Prostate gland (tissue), 2 donors: ENCODE results near the gene FEZF1.
"Not testable (repeated sequence)": the region's sequence is repeated elsewhere in the genome, so short reads cannot be mapped to it uniquely, and the experiment has no call there.

Experiments
- POLR2AphosphoS5 ChIP-seq: sonication (generic); formaldehyde crosslinking; IDR thresholded peaks from one replicate; pipeline ENCODE4 v1.6.1; 2017; ENCODE audit warnings: antibody characterized with exemption
- TF ChIP-seq, protein P1 (sequence below), 4 experiments: fragments of 200-600 bp in 2 of 4; fragments of 450-650 bp in 2 of 4; sonication (generic) in 2 of 4; IDR thresholded peaks; 1 replicate in 3 of 4; 2 replicates in 1 of 4; pipeline ENCODE4 v1.5.1; 2016 to 2019; ENCODE audit warnings: antibody characterized with exemption in 4 of 4, mild to moderate bottlenecking in 2 of 4, moderate library complexity in 2 of 4

DNA sequence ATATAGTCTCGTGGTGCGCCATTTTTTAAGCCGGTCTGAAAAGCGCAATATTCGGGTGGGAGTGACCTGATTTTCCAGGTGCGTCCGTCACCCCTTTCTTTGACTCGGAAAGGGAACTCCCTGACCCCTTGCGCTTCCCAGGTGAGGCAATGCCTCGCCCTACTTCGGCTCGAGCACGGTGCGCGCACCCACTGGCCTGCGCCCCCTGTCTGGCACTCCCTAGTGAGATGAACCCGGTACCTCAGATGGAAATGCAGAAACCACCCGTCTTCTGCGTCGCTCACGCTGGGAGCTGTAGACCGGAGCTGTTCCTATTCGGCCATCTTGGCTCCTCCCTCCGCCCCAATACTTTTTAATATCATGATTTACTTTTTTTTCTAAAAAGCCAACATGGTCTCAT, 19.9 kb downstream of the FEZF1 start:
- TF ChIP-seq, protein P1, sequence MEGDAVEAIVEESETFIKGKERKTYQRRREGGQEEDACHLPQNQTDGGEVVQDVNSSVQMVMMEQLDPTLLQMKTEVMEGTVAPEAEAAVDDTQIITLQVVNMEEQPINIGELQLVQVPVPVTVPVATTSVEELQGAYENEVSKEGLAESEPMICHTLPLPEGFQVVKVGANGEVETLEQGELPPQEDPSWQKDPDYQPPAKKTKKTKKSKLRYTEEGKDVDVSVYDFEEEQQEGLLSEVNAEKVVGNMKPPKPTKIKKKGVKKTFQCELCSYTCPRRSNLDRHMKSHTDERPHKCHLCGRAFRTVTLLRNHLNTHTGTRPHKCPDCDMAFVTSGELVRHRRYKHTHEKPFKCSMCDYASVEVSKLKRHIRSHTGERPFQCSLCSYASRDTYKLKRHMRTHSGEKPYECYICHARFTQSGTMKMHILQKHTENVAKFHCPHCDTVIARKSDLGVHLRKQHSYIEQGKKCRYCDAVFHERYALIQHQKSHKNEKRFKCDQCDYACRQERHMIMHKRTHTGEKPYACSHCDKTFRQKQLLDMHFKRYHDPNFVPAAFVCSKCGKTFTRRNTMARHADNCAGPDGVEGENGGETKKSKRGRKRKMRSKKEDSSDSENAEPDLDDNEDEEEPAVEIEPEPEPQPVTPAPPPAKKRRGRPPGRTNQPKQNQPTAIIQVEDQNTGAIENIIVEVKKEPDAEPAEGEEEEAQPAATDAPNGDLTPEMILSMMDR (IDR thresholded peaks at IDR 0.05) = not testable (repeated sequence)
- not testable (repeated sequence) for TF ChIP-seq POLR2AphosphoS5
